Mesothelial cell of epicardium (in vitro differentiated cells): Measurements from ENCODE around the gene ANXA1. TPM values are rescaled to one million over a fixed set of nuclear protein-coding genes. Genes with fewer than 3 reads are reported as not detected.
A peak's percentile ranks its signal among the peaks of the same experiment; 100 is the strongest.

Experiments
- DNase-seq, 2 experiments: peaks; one replicate each; pipeline ENCODE4 v3.0.0; 2021; ENCODE audit warnings: low spot score in 2 of 2; ENCODE audit not compliant: unreplicated experiment in 2 of 2
- H3K27ac Mint-ChIP-seq: 2 replicates; pipeline ENCODE4 v1.8.0; 2021; ENCODE audit warnings: mixed read lengths
- H3K27me3 Mint-ChIP-seq: 2 replicates; pipeline ENCODE4 v1.8.0; 2021; ENCODE audit warnings: low read depth, mixed read lengths
- H3K36me3 Mint-ChIP-seq: 2 replicates; pipeline ENCODE4 v1.8.0; 2021; ENCODE audit warnings: mixed read lengths
- H3K4me1 Mint-ChIP-seq: 2 replicates; pipeline ENCODE4 v1.8.0; 2021; ENCODE audit warnings: mixed read lengths
- H3K4me3 Mint-ChIP-seq: 2 replicates; pipeline ENCODE4 v1.8.0; 2021; ENCODE audit warnings: mild to moderate bottlenecking, moderate library complexity, mixed read lengths
- H3K9me3 Mint-ChIP-seq: 2 replicates; pipeline ENCODE4 v1.8.0; 2021; ENCODE audit warnings: mixed read lengths
- CTCF ChIP-seq: fragments of 200-600 bp; sonication (generic); IDR thresholded peaks from one replicate; pipeline ENCODE4 v1.5.0; 2021; ENCODE audit warnings: antibody characterized with exemption; ENCODE audit not compliant: unreplicated experiment
- total RNA-seq: library from RNA; stranded (reverse); gene quantifications from 3 replicates; pipeline ENCODE4 v1.2.1, GENCODE V29; 2021

Gene ANXA1
- total RNA-seq, 1 donor from 2014 or later, result 183 TPM

- DNase-seq, result no peak
- no peak for TF ChIP-seq CTCF
- H3K4me3 Mint-ChIP-seq, result no peak overlapping the region
- peak overlapping the region; percentile 87 for H3K27ac Mint-ChIP-seq
- H3K9me3 Mint-ChIP-seq, result peaks cover 5% of the 10 kb centered on the region
- H3K27me3 Mint-ChIP-seq, result no peaks in the 10 kb centered on the region
- peaks cover 70% of the 10 kb centered on the region for H3K4me1 Mint-ChIP-seq
- H3K36me3 Mint-ChIP-seq, result no peaks in the 10 kb centered on the region
Measured at GRCh38 chr9:73141282-73141681, 10.4 kb upstream of the ANXA1 start.

- no peak for TF ChIP-seq CTCF
- H3K27me3 Mint-ChIP-seq, result no peaks in the 10 kb centered on the region
- peak overlapping the region; percentile 92 for H3K27ac Mint-ChIP-seq
- H3K4me1 Mint-ChIP-seq, result peaks cover 63% of the 10 kb centered on the region
- no peaks in the 10 kb centered on the region for H3K36me3 Mint-ChIP-seq
- H3K9me3 Mint-ChIP-seq, result peaks cover 8% of the 10 kb centered on the region
- no peak overlapping the region for H3K4me3 Mint-ChIP-seq
- no peak for DNase-seq
Measured at GRCh38 chr9:73143711-73144328, 7.8 kb upstream of the ANXA1 start.

GRCh38 chr9:73146111-73146815, 5.4 kb upstream of the ANXA1 start:
- no peaks in the 10 kb centered on the region for H3K27me3 Mint-ChIP-seq
- no peak for DNase-seq
- H3K36me3 Mint-ChIP-seq, result no peaks in the 10 kb centered on the region
- H3K27ac Mint-ChIP-seq, result peak overlapping the region; percentile 11
- TF ChIP-seq CTCF, result no peak
- no peak overlapping the region for H3K4me3 Mint-ChIP-seq
- peaks cover 8% of the 10 kb centered on the region for H3K9me3 Mint-ChIP-seq
- peaks cover 70% of the 10 kb centered on the region for H3K4me1 Mint-ChIP-seq

- Mint-ChIP-seq H3K36me3 (no peaks in the 10 kb centered on the region), H3K4me3 (no peak overlapping the region), H3K9me3 (peaks cover 3% of the 10 kb centered on the region), H3K4me1 (peaks cover 73% of the 10 kb centered on the region), H3K27ac (peak overlapping the region; percentile 84), H3K27me3 (no peaks in the 10 kb centered on the region)
- no peak for DNase-seq
- no peak for TF ChIP-seq CTCF
Measured at GRCh38 chr9:73148447-73148937, 3.2 kb upstream of the ANXA1 start.

- H3K27me3 Mint-ChIP-seq, result no peaks in the 10 kb centered on the region
- no peak for DNase-seq
- peaks cover 3% of the 10 kb centered on the region for H3K9me3 Mint-ChIP-seq
- TF ChIP-seq CTCF, result no peak
- no peaks in the 10 kb centered on the region for H3K36me3 Mint-ChIP-seq
- H3K4me1 Mint-ChIP-seq, result peaks cover 71% of the 10 kb centered on the region
- peak overlapping the region; percentile 84 for H3K27ac Mint-ChIP-seq
- H3K4me3 Mint-ChIP-seq, result peak overlapping the region; percentile 13
Measured at GRCh38 chr9:73149371-73150067, 2.1 kb upstream of the ANXA1 start.
